Adrenal gland (tissue), 12 donors: ENCODE data around the gene PLAC1. TPM values are rescaled to one million over a fixed set of nuclear protein-coding genes. Genes with fewer than 3 reads are reported as not detected.

Experiments
- DNase-seq, 7 donors: peaks; one replicate each; pipeline ENCODE4 v3.0.0-alpha.2; 2019 to 2020
- H3K27ac ChIP-seq, 5 donors: fragments of 200-600 bp; sonication (generic) in 4 of 5; 1 replicate in 3 of 5; 2 replicates in 2 of 5; pipeline versions ENCODE4 v1.5.1 to v1.8.0; 2016 to 2020; ENCODE audit warnings: mild to moderate bottlenecking in 1 of 5
- H3K27me3 ChIP-seq: fragments of 200-600 bp; 2 replicates; pipeline ENCODE4 v1.8.0; 2021
- H3K36me3 ChIP-seq, 2 donors: fragments of 200-600 bp; replicated peaks in 1 of 2; 1 replicate in 1 of 2; 2 replicates in 1 of 2; pipeline versions ENCODE4 v1.5.1 to v1.8.0; 2018 to 2022
- H3K4me1 ChIP-seq, 2 donors: fragments of 200-600 bp; replicated peaks in 1 of 2; 1 replicate in 1 of 2; 2 replicates in 1 of 2; pipeline versions ENCODE4 v1.5.1 to v1.8.0; 2018 to 2021
- H3K4me3 ChIP-seq, 4 donors: fragments of 200-600 bp; sonication (generic) in 3 of 4; one replicate each; pipeline ENCODE4 v1.5.1; 2016 to 2018
- H3K9me3 ChIP-seq, 3 donors: fragments of 200-600 bp; sonication (generic) in 1 of 3; replicated peaks in 1 of 3; 1 replicate in 2 of 3; 2 replicates in 1 of 3; pipeline versions ENCODE4 v1.5.1 to v1.8.0; 2016 to 2021
- CTCF ChIP-seq, 6 experiments: fragments of 450-650 bp in 4 of 6; fragments of 200-600 bp in 2 of 6; sonication (generic) in 1 of 6; IDR thresholded peaks; 1 replicate in 5 of 6; 2 replicates in 1 of 6; pipeline versions ENCODE4 v1.5.1 to v1.8.0; 2016 to 2021; ENCODE audit warnings: antibody characterized with exemption in 6 of 6, mild to moderate bottlenecking in 2 of 6, moderate library complexity in 1 of 6
- POLR2A ChIP-seq, 2 donors: fragments of 450-650 bp; IDR thresholded peaks; one replicate each; pipeline ENCODE4 v1.6.1; 2017; ENCODE audit warnings: antibody characterized with exemption in 2 of 2, mild to moderate bottlenecking in 2 of 2, moderate library complexity in 1 of 2
- WGBS, 4 donors: extraction: QIAGEN DNeasy Blood & Tissue Kit in 2 of 4; methylation state at CpG; one replicate each; pipeline versions ENCODE4 v1.1.5 to v1.1.7; 2013 to 2017; 5-methylcytosine and 5-hydroxymethylcytosine counted together
- intact Hi-C, 2 donors: fragments of 100-400 bp; cut with DNase I; formaldehyde crosslinking; loops; one replicate each; pipeline versions ENCODE4 v1.14.1 to v1.15.0; 2022 to 2023
- polyA plus RNA-seq, 3 donors: library from polyadenylated mRNA; stranded (reverse); fragments of 200-250 nt in 2 of 3; fragments of 350-450 nt in 1 of 3; fragmentation: Illumina TruSeq in 1 of 3; extraction: RNeasy Lipid Tissue Mini Kit (QIAGEN cat#74804) in 1 of 3; gene quantifications; one replicate each; pipeline ENCODE4 v1.2.3, GENCODE V29; 2013 to 2014
- total RNA-seq, 9 donors: library from RNA; depleted of rRNA in 4 of 9; stranded (reverse); fragments of >200 nt in 4 of 9; fragments of 120-200 nt in 1 of 9; fragmentation: NEBNext Ultra II Directional in 1 of 9; extraction: Animal tissue kit (Norgen Biotek cat#: 25700) in 1 of 9; gene quantifications; one replicate each; pipeline versions ENCODE4 v1.1.0 to v1.2.4, GENCODE V29; 2013 to 2023
- donor health status: healthy with polysubstance abuse.
- donor health status: Bipolar disorder and iron deficiency.
- donor health status: DM: yes; HTN: yes; CAD: no.
- donor health status: DM: no; HTN: no; CAD: no.
- donor health status: DM: no; HTN: no; CAD: no.
- donor health status: DM: yes; HTN: yes; CAD: no.

Gene PLAC1
- total and polyA plus RNA-seq, 12 donors, result 58.0 TPM; not detected in 11

DNA sequence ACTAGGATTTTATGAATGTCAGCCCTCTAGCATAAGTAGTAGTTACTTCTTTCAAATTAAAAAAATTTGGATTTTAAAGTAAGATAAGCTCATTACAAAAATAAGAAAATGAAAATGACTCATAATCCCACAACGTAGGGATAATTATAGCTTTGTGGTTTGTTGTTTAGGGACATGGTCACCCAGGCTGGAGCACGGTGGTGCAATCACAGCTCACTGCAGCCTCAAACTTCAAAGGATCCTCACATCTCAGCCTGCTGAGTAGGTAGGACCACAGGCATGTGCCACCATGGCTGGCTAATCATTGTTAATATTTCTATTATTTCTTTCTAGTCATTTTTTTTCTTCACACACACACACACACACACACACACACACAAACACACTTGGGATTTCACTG lies 57.6 kb downstream of the PLAC1 start:
- no peak for DNase-seq

GRCh38 chrX:134599184-134599914 lies 58.9 kb downstream of the PLAC1 start:
- no peak overlapping the region for H3K27ac ChIP-seq
- TF ChIP-seq CTCF (IDR thresholded peaks at IDR 0.05), result no peak
- TF ChIP-seq POLR2A (IDR thresholded peaks at IDR 0.05), result no peak
- no peaks in the 10 kb centered on the region for H3K36me3 ChIP-seq
- intact Hi-C loops, result no loop called here
- H3K27me3 ChIP-seq, result peaks cover 44% of the 10 kb centered on the region
- H3K4me3 ChIP-seq, result no peak overlapping the region
- 63 to 81% (median 77%) methylated on average over 4 to 5 of the region's 5 CpGs for whole genome bisulfite sequencing, 4 donors
- no peaks in the 10 kb centered on the region for H3K9me3 ChIP-seq
- H3K4me1 ChIP-seq, result no peaks in the 10 kb centered on the region
- no peak for DNase-seq

More for the DNA sequence above, 57.6 kb downstream of the PLAC1 start:
- no peak for TF ChIP-seq POLR2A (IDR thresholded peaks at IDR 0.05)
- TF ChIP-seq CTCF (IDR thresholded peaks at IDR 0.05), result no peak
- Histone ChIP-seq H3K4me3 (no peak overlapping the region), H3K9me3 (no peaks in the 10 kb centered on the region), H3K27me3 (peaks cover 44% of the 10 kb centered on the region), H3K36me3 (no peaks in the 10 kb centered on the region), H3K27ac (no peak overlapping the region), H3K4me1 (no peaks in the 10 kb centered on the region)
- 23 to 42% (median 34%) methylated on average over 2 of the region's 2 CpGs for WGBS, 4 donors
- intact Hi-C loops, result no loop called here

- no peaks in the 10 kb centered on the region for H3K4me1 ChIP-seq
- no peak for TF ChIP-seq POLR2A (IDR thresholded peaks at IDR 0.05)
- TF ChIP-seq CTCF (IDR thresholded peaks at IDR 0.05), result no peak
- no peak overlapping the region for H3K4me3 ChIP-seq
- intact Hi-C loops, result no loop called here
- H3K9me3 ChIP-seq, result no peaks in the 10 kb centered on the region
- peaks cover 9% of the 10 kb centered on the region for H3K27me3 ChIP-seq
- DNase-seq, result no peak
- H3K36me3 ChIP-seq, result no peaks in the 10 kb centered on the region
- no peak overlapping the region for H3K27ac ChIP-seq
Observed at GRCh38 chrX:134592303-134592702, 66.0 kb downstream of the PLAC1 start.

DNA sequence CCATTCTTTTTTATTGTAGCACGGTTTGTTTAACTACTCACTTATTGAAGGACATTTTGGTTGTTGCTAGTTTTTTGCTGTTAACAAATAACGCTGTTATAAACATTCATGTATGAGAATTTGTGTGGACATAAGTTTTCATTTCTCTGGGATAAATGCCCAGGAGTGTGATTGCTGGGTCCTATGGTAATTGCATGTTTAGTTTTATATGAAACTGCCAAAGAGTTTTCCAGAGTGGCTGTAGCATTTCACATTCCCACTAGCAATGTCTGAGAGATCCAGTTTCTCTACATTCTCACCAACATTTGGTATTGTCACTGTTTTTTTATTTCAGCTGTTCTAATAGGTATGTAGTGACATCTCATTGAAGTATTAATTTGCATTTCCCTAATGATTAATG lies 66.8 kb downstream of the PLAC1 start:
- no peak for DNase-seq
- 68 to 91% (median 81%) methylated on average over 2 of the region's 2 CpGs for WGBS, 4 donors
- Histone ChIP-seq H3K27ac (no peak overlapping the region), H3K36me3 (no peaks in the 10 kb centered on the region), H3K27me3 (peaks cover 9% of the 10 kb centered on the region), H3K9me3 (no peaks in the 10 kb centered on the region), H3K4me1 (no peaks in the 10 kb centered on the region), H3K4me3 (no peak overlapping the region)
- intact Hi-C loops, result no loop called here
- no peak for TF ChIP-seq CTCF (IDR thresholded peaks at IDR 0.05)
- TF ChIP-seq POLR2A (IDR thresholded peaks at IDR 0.05), result no peak
